GM19023 (cell line): ENCODE data around the gene MTIF3.
"Not testable (repeated sequence)": the region's sequence is repeated elsewhere in the genome, so short reads cannot be mapped to it uniquely, and the experiment has no call there.

Experiments
- ATAC-seq: cut with Tn5 transposase; IDR thresholded peaks from one replicate; pipeline ENCODE4 v1.9.1; 2021; ENCODE audit warnings: mild to moderate bottlenecking, moderate library complexity; ENCODE audit not compliant: unreplicated experiment

MTIF3 gene

DNA sequence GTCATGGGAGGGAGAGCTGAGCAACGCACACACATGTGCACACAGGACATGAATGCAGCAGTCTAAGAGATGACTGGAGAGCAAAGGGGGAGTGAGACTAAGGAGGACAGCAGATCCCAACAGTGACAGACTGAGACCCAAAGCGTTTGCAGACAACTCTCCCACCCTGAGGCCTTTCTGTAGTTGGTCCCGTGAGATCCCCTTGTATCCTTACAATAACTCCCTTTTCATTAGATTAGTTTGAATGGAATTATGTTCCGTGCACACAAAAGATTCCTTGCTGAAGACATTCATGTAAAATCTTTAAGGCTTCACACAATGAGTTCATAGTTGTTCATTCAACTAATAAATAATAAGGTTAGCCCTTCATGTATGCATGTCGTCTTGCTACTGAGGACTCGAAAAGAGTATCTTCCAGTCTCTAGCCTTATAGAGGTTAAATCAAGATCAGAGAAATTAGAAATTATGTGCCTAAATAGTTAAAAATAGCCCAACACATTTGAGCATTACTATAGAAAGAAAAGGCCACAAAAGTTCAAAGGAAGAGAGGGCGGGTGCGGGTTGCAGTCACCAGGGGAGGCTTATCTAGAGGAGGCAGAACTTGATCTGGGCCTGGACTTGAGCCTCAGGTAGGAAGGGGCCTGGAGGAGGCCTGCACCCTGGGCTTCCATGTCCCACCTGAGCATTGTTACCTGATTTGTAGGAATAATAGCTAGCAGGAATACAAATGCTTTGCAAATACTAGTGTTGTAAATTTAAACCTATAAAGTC lies 29.1 kb downstream of the MTIF3 start:
- no peak for ATAC-seq

DNA sequence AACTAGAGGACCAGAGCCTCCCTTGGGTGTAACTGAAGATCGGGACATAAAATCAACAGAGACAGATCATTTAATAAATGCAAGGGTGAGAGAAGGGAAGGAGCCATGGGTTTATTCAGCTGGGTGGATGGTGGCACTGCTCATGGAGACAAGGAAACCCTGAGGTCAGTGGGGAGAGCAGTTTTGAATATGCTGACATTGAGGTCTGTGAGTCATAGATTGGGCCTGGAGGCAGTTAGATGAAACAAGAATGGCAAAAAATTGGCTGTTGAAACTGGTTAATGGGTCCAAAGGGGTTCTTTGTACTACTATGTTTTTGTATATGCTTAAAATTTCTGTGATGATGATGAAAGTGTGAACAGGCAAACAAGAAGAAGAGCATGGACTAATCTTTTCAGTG lies 31.0 kb downstream of the MTIF3 start:
- no peak for ATAC-seq

DNA sequence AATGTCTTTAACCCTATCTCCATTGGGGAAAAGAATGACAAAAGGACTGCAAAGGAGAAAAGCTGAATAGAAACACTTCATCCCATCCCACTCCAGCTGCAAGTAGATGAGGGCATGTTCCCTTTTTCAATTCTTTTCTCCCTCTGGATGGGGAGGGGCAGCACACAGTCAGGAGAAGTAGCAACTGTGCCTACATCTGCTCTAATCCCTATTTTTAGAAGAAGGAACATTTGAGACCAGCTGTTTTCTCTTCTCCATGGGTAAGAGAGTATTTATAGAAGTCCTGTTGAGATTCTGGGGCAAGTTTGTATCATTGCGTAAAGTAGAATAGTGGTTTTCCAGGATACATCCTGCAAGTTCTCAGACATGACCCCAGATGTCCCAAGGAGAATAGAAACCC lies 35.2 kb downstream of the MTIF3 start:
- no peak for ATAC-seq

DNA sequence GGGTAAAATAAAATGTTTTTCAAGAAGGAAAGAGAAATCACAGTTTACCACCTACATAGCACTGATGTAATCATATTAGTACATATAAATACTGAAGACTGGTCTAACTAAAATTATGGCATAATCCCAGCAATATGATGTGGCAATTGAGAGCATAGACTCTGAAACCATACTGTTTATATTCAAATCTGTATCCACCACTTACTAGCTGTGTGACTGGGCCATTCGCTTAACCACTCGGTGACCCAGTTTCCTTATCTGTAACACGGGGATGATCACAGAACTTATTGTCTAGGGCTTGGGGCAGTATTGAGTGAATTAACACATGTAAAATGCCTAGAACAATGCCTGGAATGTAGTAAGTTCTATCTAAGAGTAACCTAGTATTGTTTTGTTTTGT lies 39.0 kb downstream of the MTIF3 start:
- no peak for ATAC-seq

DNA sequence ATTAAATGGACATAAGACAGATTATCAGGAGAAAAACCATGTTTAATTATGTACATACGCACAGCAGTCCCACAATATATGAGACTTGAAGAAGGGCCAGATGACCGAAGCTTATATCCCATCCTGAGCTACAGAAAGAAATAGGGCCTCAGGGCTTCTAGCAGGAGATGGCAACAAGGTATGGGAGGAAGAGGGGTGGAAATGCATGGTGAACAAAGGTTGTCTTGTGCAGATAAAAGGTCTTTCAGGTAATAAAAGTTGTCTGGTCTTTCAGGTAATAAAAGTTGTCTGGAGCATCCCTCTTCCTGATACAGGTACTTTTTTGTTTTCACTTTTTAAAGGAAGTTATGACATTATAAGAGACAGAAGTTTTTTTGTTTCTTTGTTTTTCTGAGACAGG lies 41.4 kb downstream of the MTIF3 start:
- ATAC-seq, result no peak

DNA sequence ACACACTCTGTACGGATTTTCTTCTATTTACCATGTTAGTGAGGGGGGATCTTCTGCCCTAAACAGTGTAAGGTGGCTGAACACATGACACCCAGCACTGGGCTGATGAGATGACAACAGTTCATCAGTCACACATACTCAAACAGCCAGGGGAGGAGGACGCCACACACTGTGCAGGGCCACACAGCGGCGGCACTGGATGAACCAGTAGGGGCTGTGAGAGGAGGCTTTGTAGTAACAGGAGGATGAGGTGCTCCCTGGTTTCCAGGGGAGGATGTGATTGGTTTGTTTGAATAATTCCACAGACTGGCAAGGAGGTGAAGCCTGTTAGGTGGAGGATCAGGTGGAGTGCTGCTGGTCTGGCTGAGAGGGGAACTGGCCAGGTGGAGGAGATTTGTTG lies 42.3 kb downstream of the MTIF3 start:
- no peak for ATAC-seq

DNA sequence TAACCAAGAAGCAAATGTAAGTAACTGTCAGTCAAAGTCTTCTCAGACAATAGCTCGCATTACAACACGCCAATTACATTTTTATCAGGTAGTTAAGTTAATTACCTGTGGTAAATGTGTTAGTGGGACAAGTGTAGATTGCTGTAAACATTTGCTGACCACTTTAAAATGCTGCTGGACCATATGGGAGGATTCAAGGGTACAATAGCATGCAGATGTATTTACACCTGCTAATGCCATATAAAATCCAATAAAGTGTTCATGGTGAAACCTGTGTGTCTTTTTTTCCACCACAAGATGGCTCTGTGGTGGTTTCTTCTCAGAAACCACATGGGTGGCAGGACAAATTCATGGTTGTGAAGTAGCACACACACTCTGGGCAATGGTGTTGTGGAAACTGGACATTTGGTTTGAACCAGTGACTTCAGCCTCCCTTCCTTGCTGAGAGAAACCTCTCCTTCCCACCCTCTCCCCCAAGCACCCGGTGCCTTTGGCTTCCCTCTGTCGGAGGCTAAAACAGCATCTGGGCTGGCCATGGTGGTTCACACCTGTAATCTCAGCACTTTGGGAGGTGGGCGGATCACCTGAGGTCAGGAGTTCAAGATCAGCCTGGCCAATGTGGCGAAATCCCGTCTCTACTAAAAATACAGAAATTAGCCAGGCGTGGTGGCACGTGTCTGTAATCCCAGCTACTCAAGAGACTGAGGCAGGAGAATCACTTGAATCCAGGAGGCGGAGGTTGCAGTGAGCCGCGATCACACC lies 44.0 kb downstream of the MTIF3 start:
- no peak for ATAC-seq

DNA sequence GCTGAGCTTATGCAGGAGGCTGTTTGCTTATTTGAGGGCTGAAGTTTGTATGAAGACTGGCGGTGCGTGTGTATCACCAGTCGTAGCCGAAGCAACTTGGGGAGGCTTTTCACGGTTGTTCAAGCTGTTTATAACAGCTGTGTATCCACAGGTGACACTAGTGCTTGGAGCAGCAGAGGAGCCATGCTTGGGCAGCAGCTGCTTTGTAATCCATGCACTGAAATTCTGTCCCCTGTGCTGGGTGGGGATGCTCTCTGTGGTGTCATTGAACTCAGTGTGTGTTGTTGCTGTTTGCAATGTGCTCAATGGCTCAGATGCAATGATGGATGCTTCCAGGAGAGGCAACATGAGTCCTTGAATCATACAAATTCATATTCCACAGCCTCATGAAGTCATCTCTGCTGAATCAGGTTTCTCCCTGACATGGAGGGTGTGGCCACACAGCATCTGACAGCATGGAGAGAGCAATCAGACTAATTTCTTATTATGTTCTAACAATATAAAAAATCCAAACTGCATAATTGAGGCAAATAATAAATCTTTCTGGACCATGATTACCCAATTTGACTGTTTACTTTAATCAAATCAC lies 44.7 kb downstream of the MTIF3 start:
- no peak for ATAC-seq

DNA sequence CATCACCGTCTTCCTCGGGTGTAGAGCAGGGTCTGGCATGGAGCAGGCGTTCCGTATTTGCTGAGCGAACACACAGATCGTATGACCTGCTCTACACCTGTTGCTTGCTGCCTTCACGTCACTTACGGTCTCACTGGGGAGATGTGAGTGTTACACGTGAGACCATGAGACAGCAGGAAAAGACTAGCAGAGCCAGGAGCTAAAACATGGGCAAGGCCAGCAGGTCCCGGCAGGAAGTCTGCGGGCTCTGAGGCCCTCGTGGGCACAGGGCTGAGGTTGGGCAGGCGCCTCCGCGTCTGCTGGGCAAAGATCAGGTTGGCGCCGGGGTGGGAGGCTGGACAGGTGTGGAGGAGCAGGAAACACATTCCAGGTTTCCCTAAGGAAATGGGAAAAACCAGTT lies 45.7 kb downstream of the MTIF3 start:
- ATAC-seq, result no peak

DNA sequence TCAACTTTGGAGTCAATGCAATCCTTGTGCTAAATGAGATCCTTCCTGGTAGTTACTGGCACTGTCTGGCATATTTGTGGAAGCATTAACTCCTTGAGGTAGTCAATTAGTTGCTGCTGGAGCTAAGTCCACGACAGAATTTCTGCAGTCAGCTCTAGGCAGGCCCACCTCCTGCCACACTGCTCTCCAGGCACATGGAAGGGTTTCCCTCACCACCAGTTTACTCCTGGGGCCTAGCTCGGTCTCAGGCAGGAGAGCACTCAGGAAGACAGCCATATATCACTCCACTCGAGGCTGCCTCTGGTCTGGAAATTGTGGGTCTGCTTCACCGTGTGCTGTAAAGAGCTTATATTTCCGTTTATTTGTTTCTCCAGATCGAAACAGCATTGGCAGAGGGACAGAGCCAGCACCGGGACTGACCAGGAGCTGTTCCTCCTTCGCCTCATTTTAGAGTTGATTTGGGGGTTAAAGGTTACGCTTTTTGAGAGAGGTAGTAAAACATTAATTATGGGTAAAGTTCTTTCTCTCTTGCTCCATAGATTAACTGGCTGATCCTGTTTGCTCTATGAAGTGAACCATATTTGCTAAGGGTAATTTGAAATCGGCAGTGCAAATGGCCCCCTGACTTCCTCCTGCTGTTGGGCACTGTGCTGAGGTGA lies 46.5 kb downstream of the MTIF3 start:
- no peak for ATAC-seq

DNA sequence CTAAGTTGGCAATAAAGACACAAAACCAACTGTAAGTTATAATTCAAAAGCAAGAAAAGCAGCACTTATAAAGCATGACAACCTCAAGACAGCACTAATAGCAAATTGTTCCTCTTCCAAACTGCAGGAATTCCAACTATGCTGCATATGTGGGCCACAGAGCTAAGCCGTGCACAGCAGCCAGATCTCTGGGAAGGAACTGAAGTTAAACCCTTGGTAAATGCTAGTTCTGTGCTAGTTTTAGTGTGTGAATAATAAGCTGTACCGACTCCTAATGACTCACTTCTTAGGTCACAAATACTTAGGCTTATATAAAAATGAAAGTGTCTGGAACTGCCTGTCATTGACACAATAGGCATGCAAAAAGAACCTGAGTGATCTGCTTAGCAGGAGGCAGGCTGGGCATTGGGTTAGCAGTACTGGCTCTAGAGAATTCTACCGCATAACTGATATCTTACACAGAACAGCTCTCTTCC lies 47.1 kb downstream of the MTIF3 start:
- ATAC-seq, result no peak

DNA sequence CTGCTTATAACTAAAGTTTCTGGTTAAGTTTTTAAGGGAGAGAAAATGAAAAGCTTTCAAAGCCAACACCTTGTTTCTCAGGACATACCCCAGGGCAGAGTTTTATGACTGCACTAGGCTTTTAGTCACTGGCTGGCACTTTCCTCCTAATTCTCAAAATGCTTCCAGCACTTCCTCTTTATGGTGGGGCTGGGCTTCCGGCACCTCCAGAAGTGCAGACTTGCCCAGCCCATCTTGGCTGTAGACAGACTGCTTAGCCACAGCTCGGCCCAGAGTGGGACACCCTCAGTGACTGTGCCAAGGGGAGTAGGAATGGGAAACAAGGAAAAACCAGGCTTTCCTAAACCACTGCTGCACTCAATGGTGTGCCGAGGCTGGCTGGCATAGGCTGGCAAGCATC lies 49.2 kb downstream of the MTIF3 start:
- ATAC-seq, result no peak

DNA sequence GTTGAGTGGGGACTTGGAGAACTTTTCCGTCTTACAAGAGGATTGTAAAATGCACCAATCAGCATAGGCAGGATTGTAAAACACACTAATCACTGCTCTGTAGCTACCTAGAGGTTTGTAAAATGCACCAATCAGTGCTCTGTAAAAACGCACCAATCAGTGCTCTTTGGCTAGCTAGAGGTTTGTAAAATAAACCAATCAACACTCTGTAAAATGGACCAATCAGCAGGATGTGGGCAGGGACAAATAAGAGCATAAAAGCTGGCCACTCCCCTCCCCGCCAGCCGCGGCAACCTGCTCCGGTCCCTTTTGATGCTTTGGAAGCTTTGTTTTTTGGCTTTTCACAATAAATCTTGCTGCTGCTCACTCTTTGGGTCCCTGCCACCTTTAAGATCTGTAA lies 50.0 kb downstream of the MTIF3 start:
- not testable (repeated sequence) for ATAC-seq

DNA sequence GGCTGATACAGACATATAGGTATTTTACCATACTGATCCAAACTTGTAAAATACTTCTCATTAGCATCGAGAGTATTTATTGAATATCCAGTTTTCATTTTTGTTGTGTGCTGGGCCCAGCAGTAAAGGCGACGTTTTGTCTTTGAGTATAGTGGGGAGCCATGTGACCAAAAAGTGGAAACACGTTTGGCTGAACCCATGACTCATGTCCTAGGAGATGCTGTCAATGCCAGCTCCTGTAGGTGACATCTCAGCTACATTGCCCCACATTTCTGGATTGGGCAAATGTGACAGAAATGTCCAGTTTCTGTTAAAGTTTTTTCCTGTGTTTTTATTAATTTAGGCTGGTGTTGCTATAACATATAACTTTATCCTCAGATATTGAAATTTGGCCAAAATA lies 52.0 kb downstream of the MTIF3 start:
- ATAC-seq, result no peak

DNA sequence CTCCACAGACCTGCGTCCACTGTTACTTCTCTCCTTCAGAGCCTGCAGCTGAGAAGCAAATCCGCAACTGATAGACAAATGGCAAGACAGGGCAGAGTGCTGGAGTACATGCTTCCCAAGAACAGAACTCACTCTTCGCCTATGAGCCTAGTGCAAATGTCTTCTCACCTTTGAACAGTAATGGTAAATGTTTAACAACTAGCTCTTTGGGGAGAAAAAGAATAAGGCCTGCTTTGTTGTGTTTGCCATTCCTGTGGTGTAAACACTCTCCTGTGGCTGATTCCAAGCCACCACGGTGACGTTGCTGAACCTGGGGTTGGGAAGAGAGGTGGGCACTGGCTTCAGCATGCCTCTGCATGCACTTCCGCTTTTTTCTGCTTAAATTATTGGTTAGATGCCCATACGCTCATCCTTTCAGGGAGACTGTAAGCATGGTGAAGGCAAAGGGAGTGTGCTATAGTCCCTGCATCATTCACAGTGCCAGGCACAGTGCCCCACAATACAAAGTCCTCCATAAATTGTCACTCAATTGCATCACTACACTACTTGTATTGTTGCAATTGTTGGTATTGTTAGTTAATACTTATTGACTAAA lies 54.0 kb downstream of the MTIF3 start:
- no peak for ATAC-seq

DNA sequence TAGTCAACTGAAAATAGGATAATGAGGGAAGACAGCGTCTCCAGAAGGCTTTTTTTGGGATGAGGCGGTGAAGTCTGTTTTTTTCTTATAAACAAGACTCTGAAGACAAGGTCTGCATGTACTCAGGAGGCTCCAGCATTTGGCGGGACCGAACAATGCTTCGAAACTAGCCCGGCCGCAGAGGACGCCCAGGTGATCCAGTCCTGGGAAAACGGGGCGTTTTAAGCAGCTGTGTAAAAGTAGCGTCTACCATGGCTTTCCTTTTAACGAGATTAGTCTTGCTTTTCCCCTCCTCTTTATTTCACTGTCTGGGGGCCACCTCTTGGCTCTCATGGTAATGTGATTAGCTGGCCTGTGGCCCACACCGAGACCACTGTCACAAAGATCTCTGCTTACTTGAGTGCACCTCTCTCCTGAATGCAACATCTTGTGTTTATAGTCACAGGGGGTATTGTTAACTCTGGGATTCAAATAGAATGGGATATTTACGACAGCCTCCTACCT lies 55.3 kb downstream of the MTIF3 start:
- ATAC-seq, result no peak

DNA sequence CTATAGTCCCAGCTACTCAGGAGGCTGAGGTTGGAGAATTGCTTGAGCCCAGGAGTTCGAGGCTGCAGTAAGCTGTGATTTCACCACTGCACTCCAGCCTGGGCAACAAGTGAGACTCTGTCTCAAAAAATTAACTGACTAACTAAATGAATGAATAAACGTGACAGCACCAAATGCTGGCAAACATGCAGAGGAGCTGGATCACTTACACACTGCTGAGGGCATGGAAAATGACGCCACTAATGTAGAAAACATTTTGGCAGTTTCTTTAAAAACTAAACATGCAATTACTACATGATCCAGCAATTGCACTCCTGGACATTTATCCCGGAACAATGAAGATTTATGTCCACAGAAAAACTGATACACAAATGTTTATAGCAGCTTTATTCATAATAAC lies 57.3 kb downstream of the MTIF3 start:
- ATAC-seq, result no peak

DNA sequence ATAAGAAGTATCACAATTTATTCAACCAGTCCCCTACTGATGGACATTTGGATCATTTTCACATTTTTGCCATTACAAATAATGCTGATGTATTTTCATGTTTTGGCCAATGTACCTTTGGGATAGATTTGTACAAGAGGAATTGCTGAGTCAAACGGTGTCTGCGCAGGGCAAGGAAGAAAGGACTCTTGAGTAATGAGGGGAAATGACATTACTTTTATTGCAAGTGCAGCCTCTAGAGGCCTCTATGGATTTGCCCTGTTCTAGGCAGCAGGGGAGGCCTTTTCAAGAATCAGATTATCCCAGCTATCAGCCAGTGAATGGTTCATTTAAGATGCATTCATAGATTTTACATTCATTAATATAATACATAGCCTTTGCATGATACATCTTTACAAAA lies 58.9 kb downstream of the MTIF3 start:
- ATAC-seq, result no peak

DNA sequence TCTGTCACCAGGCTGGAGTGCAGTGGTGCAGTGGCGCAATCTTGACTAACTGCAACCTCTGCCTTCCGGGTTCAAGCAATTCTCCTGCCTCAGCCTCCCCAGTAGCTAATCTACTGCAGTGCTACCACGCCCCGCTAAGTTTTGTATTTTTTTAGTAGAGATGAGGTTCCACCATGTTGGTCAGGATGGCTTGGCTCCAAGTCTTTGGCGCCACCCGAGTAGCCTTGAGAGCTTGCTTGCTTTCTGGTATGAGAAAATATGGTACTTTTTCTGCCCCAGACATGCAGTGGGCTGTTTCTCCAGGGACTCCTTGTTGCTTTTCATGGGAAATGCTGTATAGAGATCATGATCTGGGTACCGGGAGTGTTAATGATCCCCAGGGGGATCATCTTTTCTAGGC lies 60.5 kb downstream of the MTIF3 start:
- ATAC-seq, result no peak

DNA sequence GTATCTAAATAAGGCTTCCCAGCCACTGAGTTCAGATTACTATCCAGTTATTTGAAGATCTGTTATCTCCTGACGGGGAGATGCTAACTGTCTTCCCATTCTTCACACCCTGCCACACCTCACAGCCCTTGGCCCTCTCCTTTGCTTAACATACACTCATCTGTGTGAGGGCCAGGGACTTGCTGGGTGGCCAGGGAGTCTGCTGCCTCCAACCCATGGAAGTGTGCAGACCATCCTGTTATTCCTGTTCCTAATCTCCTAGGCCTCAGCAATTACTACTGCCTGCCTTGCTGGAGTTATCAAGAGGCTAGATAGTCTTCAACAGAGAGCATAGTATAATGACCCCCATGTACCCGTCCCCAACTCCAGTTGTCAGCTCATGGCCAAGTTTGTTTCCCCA lies 62.1 kb downstream of the MTIF3 start:
- ATAC-seq, result no peak
